Right lung (tissue), 5 donors: ENCODE measurements around the gene ADGRD1. TPM values are rescaled to one million over a fixed set of nuclear protein-coding genes. Genes with fewer than 3 reads are reported as not detected.

Source experiments
- DNase-seq, 2 donors: peaks; one replicate each; pipeline ENCODE4 v3.0.0-alpha.2; 2013
- polyA plus RNA-seq, 5 donors: library from polyadenylated mRNA; unstranded; fragments of 120-200 nt; gene quantifications; one replicate each; pipeline versions ENCODE4 v1.2.1 to v1.2.3, GENCODE V29; 2013; ENCODE audit warnings: inconsistent platforms in 1 of 5, low replicate concordance in 1 of 5; ENCODE audit not compliant: insufficient read length in 5 of 5, insufficient read depth in 1 of 5

Gene ADGRD1
- polyA plus RNA-seq, 5 donors = 24.2 to 42.1 (median 29.2) TPM

GRCh38 chr12:131041216-131041967 lies 87.7 kb downstream of the ADGRD1 start:
- no peak for DNase-seq

- no peak for DNase-seq
These were observed 88.5 kb downstream of the ADGRD1 start for GRCh38 chr12:131041968-131042833.

- no peak for DNase-seq
These were observed 89.1 kb downstream of the ADGRD1 start for GRCh38 chr12:131042834-131043245.

- DNase-seq = no peak
These were observed 89.7 kb downstream of the ADGRD1 start for GRCh38 chr12:131043401-131043871.

- DNase-seq = no peak
These were observed 90.4 kb downstream of the ADGRD1 start for GRCh38 chr12:131044136-131044535.

- DNase-seq = no peak
These were observed 91.2 kb downstream of the ADGRD1 start for GRCh38 chr12:131044760-131045381.

GRCh38 chr12:131045705-131046460 lies 92.2 kb downstream of the ADGRD1 start:
- no peak for DNase-seq

- DNase-seq = no peak
These were observed 93.4 kb downstream of the ADGRD1 start for GRCh38 chr12:131046813-131047788.

- DNase-seq = no peak
These were observed 94.3 kb downstream of the ADGRD1 start for GRCh38 chr12:131047789-131048610.

GRCh38 chr12:131048611-131048990 lies 94.9 kb downstream of the ADGRD1 start:
- DNase-seq = no peak

- DNase-seq = no peak
These were observed 95.3 kb downstream of the ADGRD1 start for GRCh38 chr12:131049002-131049401.

GRCh38 chr12:131049549-131050339 lies 96.0 kb downstream of the ADGRD1 start:
- DNase-seq = no peak

- DNase-seq = no peak
These were observed 96.9 kb downstream of the ADGRD1 start for GRCh38 chr12:131050463-131051154.

GRCh38 chr12:131051155-131051473 lies 97.4 kb downstream of the ADGRD1 start:
- no peak for DNase-seq

GRCh38 chr12:131052063-131052781 lies 98.5 kb downstream of the ADGRD1 start:
- DNase-seq = no peak

GRCh38 chr12:131052929-131053328 lies 99.2 kb downstream of the ADGRD1 start:
- DNase-seq = no peak

GRCh38 chr12:131053567-131053966 lies 99.9 kb downstream of the ADGRD1 start:
- no peak for DNase-seq
